ENCODE data around the gene HMGXB3.

Gene HMGXB3

DNA sequence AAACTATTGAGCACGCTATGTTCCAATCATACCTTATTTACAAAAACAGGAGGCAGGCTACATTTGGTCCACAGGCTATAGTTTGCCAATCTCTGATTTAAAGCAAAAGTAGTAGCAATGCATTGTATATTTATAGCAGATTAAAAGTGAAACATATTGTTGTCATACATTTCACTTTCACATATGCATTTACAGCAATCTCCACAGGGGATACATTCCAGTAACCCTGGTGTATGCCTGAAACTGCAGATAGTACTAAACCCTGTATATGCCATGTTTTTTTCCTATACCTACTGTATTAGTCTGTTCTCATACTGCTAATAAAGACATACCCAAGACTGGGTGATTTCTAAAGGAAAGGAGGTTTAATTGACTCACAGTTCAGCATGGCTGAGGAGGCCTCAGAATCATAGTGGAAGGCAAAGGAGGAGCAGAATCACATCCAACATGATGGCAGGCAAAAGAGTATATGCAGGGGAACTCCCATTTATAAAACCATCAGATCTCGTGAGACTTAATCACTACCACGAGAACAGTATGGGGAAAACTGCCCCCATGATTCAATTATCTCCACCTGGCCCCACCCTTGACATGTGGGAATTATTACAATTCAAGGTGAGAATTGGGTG is 91.7 kb downstream of the HMGXB3 start:
- TF ChIP-seq ZNF565 (CRISPR knock-in tag; conservative IDR thresholded peaks at IDR 0.05; ENCODE audit: low read depth) = no peak
- TF ChIP-seq, protein P1, sequence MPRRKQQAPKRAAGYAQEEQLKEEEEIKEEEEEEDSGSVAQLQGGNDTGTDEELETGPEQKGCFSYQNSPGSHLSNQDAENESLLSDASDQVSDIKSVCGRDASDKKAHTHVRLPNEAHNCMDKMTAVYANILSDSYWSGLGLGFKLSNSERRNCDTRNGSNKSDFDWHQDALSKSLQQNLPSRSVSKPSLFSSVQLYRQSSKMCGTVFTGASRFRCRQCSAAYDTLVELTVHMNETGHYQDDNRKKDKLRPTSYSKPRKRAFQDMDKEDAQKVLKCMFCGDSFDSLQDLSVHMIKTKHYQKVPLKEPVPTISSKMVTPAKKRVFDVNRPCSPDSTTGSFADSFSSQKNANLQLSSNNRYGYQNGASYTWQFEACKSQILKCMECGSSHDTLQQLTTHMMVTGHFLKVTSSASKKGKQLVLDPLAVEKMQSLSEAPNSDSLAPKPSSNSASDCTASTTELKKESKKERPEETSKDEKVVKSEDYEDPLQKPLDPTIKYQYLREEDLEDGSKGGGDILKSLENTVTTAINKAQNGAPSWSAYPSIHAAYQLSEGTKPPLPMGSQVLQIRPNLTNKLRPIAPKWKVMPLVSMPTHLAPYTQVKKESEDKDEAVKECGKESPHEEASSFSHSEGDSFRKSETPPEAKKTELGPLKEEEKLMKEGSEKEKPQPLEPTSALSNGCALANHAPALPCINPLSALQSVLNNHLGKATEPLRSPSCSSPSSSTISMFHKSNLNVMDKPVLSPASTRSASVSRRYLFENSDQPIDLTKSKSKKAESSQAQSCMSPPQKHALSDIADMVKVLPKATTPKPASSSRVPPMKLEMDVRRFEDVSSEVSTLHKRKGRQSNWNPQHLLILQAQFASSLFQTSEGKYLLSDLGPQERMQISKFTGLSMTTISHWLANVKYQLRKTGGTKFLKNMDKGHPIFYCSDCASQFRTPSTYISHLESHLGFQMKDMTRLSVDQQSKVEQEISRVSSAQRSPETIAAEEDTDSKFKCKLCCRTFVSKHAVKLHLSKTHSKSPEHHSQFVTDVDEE (CRISPR knock-in tag; IDR thresholded peaks at IDR 0.05) = no peak
- TF ChIP-seq, protein P2, sequence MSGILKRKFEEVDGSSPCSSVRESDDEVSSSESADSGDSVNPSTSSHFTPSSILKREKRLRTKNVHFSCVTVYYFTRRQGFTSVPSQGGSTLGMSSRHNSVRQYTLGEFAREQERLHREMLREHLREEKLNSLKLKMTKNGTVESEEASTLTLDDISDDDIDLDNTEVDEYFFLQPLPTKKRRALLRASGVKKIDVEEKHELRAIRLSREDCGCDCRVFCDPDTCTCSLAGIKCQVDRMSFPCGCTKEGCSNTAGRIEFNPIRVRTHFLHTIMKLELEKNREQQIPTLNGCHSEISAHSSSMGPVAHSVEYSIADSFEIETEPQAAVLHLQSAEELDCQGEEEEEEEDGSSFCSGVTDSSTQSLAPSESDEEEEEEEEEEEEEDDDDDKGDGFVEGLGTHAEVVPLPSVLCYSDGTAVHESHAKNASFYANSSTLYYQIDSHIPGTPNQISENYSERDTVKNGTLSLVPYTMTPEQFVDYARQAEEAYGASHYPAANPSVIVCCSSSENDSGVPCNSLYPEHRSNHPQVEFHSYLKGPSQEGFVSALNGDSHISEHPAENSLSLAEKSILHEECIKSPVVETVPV (CRISPR knock-in tag; IDR thresholded peaks at IDR 0.05) = no peak
- TF ChIP-seq, protein P3, sequence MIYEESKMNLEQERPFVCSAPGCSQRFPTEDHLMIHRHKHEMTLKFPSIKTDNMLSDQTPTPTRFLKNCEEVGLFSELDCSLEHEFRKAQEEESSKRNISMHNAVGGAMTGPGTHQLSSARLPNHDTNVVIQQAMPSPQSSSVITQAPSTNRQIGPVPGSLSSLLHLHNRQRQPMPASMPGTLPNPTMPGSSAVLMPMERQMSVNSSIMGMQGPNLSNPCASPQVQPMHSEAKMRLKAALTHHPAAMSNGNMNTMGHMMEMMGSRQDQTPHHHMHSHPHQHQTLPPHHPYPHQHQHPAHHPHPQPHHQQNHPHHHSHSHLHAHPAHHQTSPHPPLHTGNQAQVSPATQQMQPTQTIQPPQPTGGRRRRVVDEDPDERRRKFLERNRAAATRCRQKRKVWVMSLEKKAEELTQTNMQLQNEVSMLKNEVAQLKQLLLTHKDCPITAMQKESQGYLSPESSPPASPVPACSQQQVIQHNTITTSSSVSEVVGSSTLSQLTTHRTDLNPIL (CRISPR knock-in tag; IDR thresholded peaks at IDR 0.05; ENCODE audit: low read depth) = no peak
- no peak for TF ChIP-seq GLIS3 (CRISPR knock-in tag; IDR thresholded peaks at IDR 0.05)
- TF ChIP-seq BACH2 (CRISPR knock-in tag; IDR thresholded peaks at IDR 0.05; ENCODE audit: borderline replicate concordance) = no peak
- no peak for TF ChIP-seq TCF4 (CRISPR knock-in tag; IDR thresholded peaks at IDR 0.05; ENCODE audit: borderline replicate concordance)
- TF ChIP-seq, protein P4, sequence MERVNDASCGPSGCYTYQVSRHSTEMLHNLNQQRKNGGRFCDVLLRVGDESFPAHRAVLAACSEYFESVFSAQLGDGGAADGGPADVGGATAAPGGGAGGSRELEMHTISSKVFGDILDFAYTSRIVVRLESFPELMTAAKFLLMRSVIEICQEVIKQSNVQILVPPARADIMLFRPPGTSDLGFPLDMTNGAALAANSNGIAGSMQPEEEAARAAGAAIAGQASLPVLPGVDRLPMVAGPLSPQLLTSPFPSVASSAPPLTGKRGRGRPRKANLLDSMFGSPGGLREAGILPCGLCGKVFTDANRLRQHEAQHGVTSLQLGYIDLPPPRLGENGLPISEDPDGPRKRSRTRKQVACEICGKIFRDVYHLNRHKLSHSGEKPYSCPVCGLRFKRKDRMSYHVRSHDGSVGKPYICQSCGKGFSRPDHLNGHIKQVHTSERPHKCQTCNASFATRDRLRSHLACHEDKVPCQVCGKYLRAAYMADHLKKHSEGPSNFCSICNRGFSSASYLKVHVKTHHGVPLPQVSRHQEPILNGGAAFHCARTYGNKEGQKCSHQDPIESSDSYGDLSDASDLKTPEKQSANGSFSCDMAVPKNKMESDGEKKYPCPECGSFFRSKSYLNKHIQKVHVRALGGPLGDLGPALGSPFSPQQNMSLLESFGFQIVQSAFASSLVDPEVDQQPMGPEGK (CRISPR knock-in tag; IDR thresholded peaks at IDR 0.05; ENCODE audit: borderline replicate concordance) = no peak
- TF ChIP-seq ZNF8 (CRISPR knock-in tag; IDR thresholded peaks at IDR 0.05) = no peak
- no peak for TF ChIP-seq ARNTL (CRISPR knock-in tag; IDR thresholded peaks at IDR 0.05; ENCODE audit: borderline replicate concordance, low read depth)
- TF ChIP-seq CSDC2 (CRISPR knock-in tag; IDR thresholded peaks at IDR 0.05) = no peak
- TF ChIP-seq ZFP30 (CRISPR knock-in tag; IDR thresholded peaks at IDR 0.05) = no peak
- TF ChIP-seq, protein P5, sequence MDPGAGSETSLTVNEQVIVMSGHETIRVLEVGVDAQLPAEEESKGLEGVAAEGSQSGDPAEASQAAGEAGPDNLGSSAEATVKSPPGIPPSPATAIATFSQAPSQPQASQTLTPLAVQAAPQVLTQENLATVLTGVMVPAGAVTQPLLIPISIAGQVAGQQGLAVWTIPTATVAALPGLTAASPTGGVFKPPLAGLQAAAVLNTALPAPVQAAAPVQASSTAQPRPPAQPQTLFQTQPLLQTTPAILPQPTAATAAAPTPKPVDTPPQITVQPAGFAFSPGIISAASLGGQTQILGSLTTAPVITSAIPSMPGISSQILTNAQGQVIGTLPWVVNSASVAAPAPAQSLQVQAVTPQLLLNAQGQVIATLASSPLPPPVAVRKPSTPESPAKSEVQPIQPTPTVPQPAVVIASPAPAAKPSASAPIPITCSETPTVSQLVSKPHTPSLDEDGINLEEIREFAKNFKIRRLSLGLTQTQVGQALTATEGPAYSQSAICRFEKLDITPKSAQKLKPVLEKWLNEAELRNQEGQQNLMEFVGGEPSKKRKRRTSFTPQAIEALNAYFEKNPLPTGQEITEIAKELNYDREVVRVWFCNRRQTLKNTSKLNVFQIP (CRISPR knock-in tag; IDR thresholded peaks at IDR 0.05; ENCODE audit: borderline replicate concordance, low read depth) = no peak
- no peak for TF ChIP-seq PPARA (CRISPR knock-in tag; IDR thresholded peaks at IDR 0.05; ENCODE audit: borderline replicate concordance)
- TF ChIP-seq RARB (CRISPR knock-in tag; IDR thresholded peaks at IDR 0.05) = no peak
- no peak for TF ChIP-seq ZNF70 (CRISPR knock-in tag; IDR thresholded peaks at IDR 0.05)
- no peak for TF ChIP-seq ZC3H10 (CRISPR knock-in tag; IDR thresholded peaks at IDR 0.05)
- no peak for TF ChIP-seq ISL1 (CRISPR knock-in tag; IDR thresholded peaks at IDR 0.05)
- no peak for ATAC-seq

DNA sequence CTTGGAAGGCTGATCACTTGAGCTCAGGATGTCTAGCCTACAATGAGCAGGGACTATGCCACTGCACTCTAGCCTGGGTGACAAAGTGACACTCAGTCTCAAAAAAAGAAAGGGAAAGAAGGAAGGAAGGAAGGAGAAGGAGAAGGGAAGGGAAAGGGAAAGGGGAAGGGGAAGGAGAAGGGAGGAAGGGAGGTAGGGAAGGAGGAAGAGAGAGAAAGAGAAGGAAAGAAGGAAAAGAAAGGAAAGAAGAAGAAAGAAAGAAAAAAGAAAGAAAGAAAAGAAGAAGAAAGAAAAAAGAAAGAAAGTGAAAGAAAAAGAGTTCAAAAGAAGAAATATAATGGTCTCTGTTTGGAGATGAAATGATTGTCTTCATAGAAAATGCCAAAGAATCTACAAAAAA is 96.6 kb downstream of the HMGXB3 start:
- TF ChIP-seq BACH2 (CRISPR knock-in tag; IDR thresholded peaks at IDR 0.05; ENCODE audit: borderline replicate concordance) (no peak), ZC3H10 (CRISPR knock-in tag; IDR thresholded peaks at IDR 0.05) (no peak), ZFP3 (CRISPR knock-in tag; IDR thresholded peaks at IDR 0.05) (no peak), TCF4 (CRISPR knock-in tag; IDR thresholded peaks at IDR 0.05; ENCODE audit: borderline replicate concordance) (no peak), ARNTL (CRISPR knock-in tag; IDR thresholded peaks at IDR 0.05; ENCODE audit: borderline replicate concordance, low read depth) (no peak), ZFP30 (CRISPR knock-in tag; IDR thresholded peaks at IDR 0.05) (no peak), OSR1 (CRISPR knock-in tag; IDR thresholded peaks at IDR 0.05) (no peak), GLIS3 (CRISPR knock-in tag; IDR thresholded peaks at IDR 0.05) (no peak), ZNF70 (CRISPR knock-in tag; IDR thresholded peaks at IDR 0.05) (no peak)
- TF ChIP-seq, protein P1 (CRISPR knock-in tag; IDR thresholded peaks at IDR 0.05) = no peak
- TF ChIP-seq, protein P2 (CRISPR knock-in tag; IDR thresholded peaks at IDR 0.05) = no peak
- TF ChIP-seq, protein P3 (CRISPR knock-in tag; IDR thresholded peaks at IDR 0.05; ENCODE audit: low read depth) = no peak
- TF ChIP-seq, protein P5 (CRISPR knock-in tag; IDR thresholded peaks at IDR 0.05; ENCODE audit: borderline replicate concordance, low read depth) = no peak
- no peak for ATAC-seq
